ENCODE data around the gene CLECL1. TPM values are rescaled to one million over a fixed set of nuclear protein-coding genes. Genes with fewer than 3 reads are reported as not detected.
A peak's percentile ranks its signal among the peaks of the same experiment; 100 is the strongest.

Gene CLECL1
- total RNA-seq, 1 donor from 2014 or later = 1.7 TPM

- TF ChIP-seq CTCF (IDR thresholded peaks at IDR 0.05) = no peak
- ATAC-seq (no peak), DNase-seq (no peak)
- peak overlapping the region; percentile 48 for H3K4me3 ChIP-seq
- no peaks in the 10 kb centered on the region for H3K27me3 ChIP-seq (ENCODE audit: low read depth)
- peak overlapping the region; percentile 51 for H3K27ac ChIP-seq
- intact Hi-C loops (cut with DNase I) = no loop called here
- H3K9me3 ChIP-seq = no peaks in the 10 kb centered on the region
- H3K4me1 ChIP-seq = no peaks in the 10 kb centered on the region
- H3K36me3 ChIP-seq = no peaks in the 10 kb centered on the region
These were observed 26.8 kb upstream of the CLECL1 start for GRCh38 chr12:9759694-9760093.

GRCh38 chr12:9758119-9758518 lies 25.2 kb upstream of the CLECL1 start:
- no peak for TF ChIP-seq CTCF (IDR thresholded peaks at IDR 0.05)
- H3K9me3 ChIP-seq = no peaks in the 10 kb centered on the region
- H3K27me3 ChIP-seq (ENCODE audit: low read depth) = no peaks in the 10 kb centered on the region
- ATAC-seq (no peak), DNase-seq (no peak)
- intact Hi-C loops (cut with DNase I) = no loop called here
- no peaks in the 10 kb centered on the region for H3K4me1 ChIP-seq
- peak overlapping the region; percentile 51 for H3K27ac ChIP-seq
- peak overlapping the region; percentile 48 for H3K4me3 ChIP-seq
- peaks cover 3% of the 10 kb centered on the region for H3K36me3 ChIP-seq

- ATAC-seq (no peak), DNase-seq (no peak)
- Histone ChIP-seq H3K27me3 (ENCODE audit: low read depth) (no peaks in the 10 kb centered on the region), H3K4me1 (no peaks in the 10 kb centered on the region), H3K9me3 (no peaks in the 10 kb centered on the region), H3K4me3 (peak overlapping the region; percentile 48), H3K36me3 (peaks cover 8% of the 10 kb centered on the region), H3K27ac (peak overlapping the region; percentile 51)
- TF ChIP-seq CTCF (IDR thresholded peaks at IDR 0.05) = no peak
- intact Hi-C loops (cut with DNase I) = no loop called here
These were observed 24.6 kb upstream of the CLECL1 start for GRCh38 chr12:9757433-9758025.

- TF ChIP-seq CTCF (IDR thresholded peaks at IDR 0.05) = no peak
- H3K4me1 ChIP-seq = no peaks in the 10 kb centered on the region
- no peak overlapping the region for H3K27ac ChIP-seq
- peak overlapping the region; percentile 48 for H3K4me3 ChIP-seq
- no peak for ATAC-seq
- intact Hi-C loops (cut with DNase I) = no loop called here
- DNase-seq = no peak
- peaks cover 8% of the 10 kb centered on the region for H3K36me3 ChIP-seq
- H3K9me3 ChIP-seq = no peaks in the 10 kb centered on the region
- no peaks in the 10 kb centered on the region for H3K27me3 ChIP-seq (ENCODE audit: low read depth)
These were observed 23.8 kb upstream of the CLECL1 start for GRCh38 chr12:9756706-9757105.

- Histone ChIP-seq H3K36me3 (peaks cover 8% of the 10 kb centered on the region), H3K4me3 (no peak overlapping the region), H3K9me3 (no peaks in the 10 kb centered on the region), H3K27ac (no peak overlapping the region), H3K27me3 (ENCODE audit: low read depth) (no peaks in the 10 kb centered on the region), H3K4me1 (peaks cover 5% of the 10 kb centered on the region)
- ATAC-seq (no peak), DNase-seq (no peak)
- no peak for TF ChIP-seq CTCF (IDR thresholded peaks at IDR 0.05)
- intact Hi-C loops (cut with DNase I) = no loop called here
These were observed 23.3 kb upstream of the CLECL1 start for GRCh38 chr12:9756170-9756569.

All from lower lobe of right lung (tissue), 2 donors.